Esophagus (tissue), 2 donors: ENCODE data around the gene PDE3A. TPM values are rescaled to one million over a fixed set of nuclear protein-coding genes. Genes with fewer than 3 reads are reported as not detected.

Source experiments
- H3K27ac ChIP-seq, 2 donors: one replicate each; pipeline ENCODE4 v1.5.1; 2013; ENCODE audit warnings: low read depth in 2 of 2, mild to moderate bottlenecking in 2 of 2, inconsistent platforms in 1 of 2, low read length in 1 of 2, moderate library complexity in 1 of 2
- H3K27me3 ChIP-seq, 2 donors: one replicate each; pipeline ENCODE4 v1.6.1; 2013; ENCODE audit warnings: low read length in 2 of 2, control low read depth in 1 of 2, mild to moderate bottlenecking in 1 of 2; ENCODE audit not compliant: insufficient read depth in 2 of 2, control insufficient read depth in 1 of 2
- H3K36me3 ChIP-seq, 2 donors: one replicate each; pipeline ENCODE4 v1.6.1; 2013; ENCODE audit warnings: low read length in 1 of 2; ENCODE audit not compliant: control insufficient read depth in 2 of 2, insufficient read depth in 2 of 2
- H3K4me1 ChIP-seq, 2 donors: one replicate each; pipeline ENCODE4 v1.6.1; 2013; ENCODE audit warnings: low read length in 1 of 2; ENCODE audit not compliant: control insufficient read depth in 2 of 2, insufficient read depth in 2 of 2
- H3K4me3 ChIP-seq, 2 donors: one replicate each; pipeline ENCODE4 v1.5.1; 2013; ENCODE audit warnings: low read length in 2 of 2, mild to moderate bottlenecking in 2 of 2, low read depth in 1 of 2, moderate library complexity in 1 of 2
- H3K9me3 ChIP-seq, 2 donors: one replicate each; pipeline ENCODE4 v1.6.1; 2013; ENCODE audit warnings: mild to moderate bottlenecking in 2 of 2, low read depth in 1 of 2, low read length in 1 of 2, moderate library complexity in 1 of 2; ENCODE audit not compliant: control insufficient read depth in 2 of 2, insufficient read depth in 1 of 2
- WGBS, 2 donors: extraction: QIAGEN DNeasy Blood & Tissue Kit; methylation state at CpG; one replicate each; pipeline ENCODE4 v1.1.7; 2013; 5-methylcytosine and 5-hydroxymethylcytosine counted together
- polyA plus RNA-seq, 2 donors: library from polyadenylated mRNA; stranded (reverse); fragments of 200-250 nt; gene quantifications; one replicate each; pipeline ENCODE4 v1.2.3, GENCODE V29; 2013
- donor health status: healthy with polysubstance abuse.
- donor health status: Bipolar disorder and iron deficiency.

PDE3A gene
- polyA plus RNA-seq, 2 donors, result 0.53 to 1.0 TPM

GRCh38 chr12:20459920-20460319 lies 91.6 kb downstream of the PDE3A start:
- Histone ChIP-seq H3K36me3 (no peaks in the 10 kb centered on the region), H3K4me3 (no peak overlapping the region), H3K9me3 (no peaks in the 10 kb centered on the region), H3K27ac (no peak overlapping the region), H3K4me1 (no peaks in the 10 kb centered on the region), H3K27me3 (no peaks in the 10 kb centered on the region)
- WGBS, 2 donors, result 75 to 82% methylated on average over 1 of the region's 1 CpG

- Histone ChIP-seq H3K4me1 (no peaks in the 10 kb centered on the region), H3K27me3 (no peaks in the 10 kb centered on the region), H3K36me3 (no peaks in the 10 kb centered on the region), H3K27ac (no peak overlapping the region), H3K4me3 (no peak overlapping the region), H3K9me3 (no peaks in the 10 kb centered on the region)
- WGBS, 2 donors, result 68 to 83% methylated on average over 2 of the region's 2 CpGs
Observed at GRCh38 chr12:20460956-20461355, 92.6 kb downstream of the PDE3A start.

- Histone ChIP-seq H3K4me1 (no peaks in the 10 kb centered on the region), H3K36me3 (no peaks in the 10 kb centered on the region), H3K27ac (no peak overlapping the region), H3K27me3 (no peaks in the 10 kb centered on the region), H3K4me3 (no peak overlapping the region), H3K9me3 (no peaks in the 10 kb centered on the region)
- WGBS, 2 donors, result 59 to 75% methylated on average over 2 of the region's 2 CpGs
Observed at GRCh38 chr12:20463913-20464524, 95.7 kb downstream of the PDE3A start.

GRCh38 chr12:20469300-20469699 lies 101.0 kb downstream of the PDE3A start:
- Histone ChIP-seq H3K4me1 (no peaks in the 10 kb centered on the region), H3K9me3 (no peaks in the 10 kb centered on the region)
- 86 to 89% methylated on average over 4 of the region's 4 CpGs for WGBS, 2 donors

GRCh38 chr12:20469756-20470155 lies 101.4 kb downstream of the PDE3A start:
- H3K4me3 ChIP-seq, result no peak overlapping the region
- H3K27me3 ChIP-seq, result no peaks in the 10 kb centered on the region

More at GRCh38 chr12:20469300-20469699, 101.0 kb downstream of the PDE3A start:
- Histone ChIP-seq H3K36me3 (no peaks in the 10 kb centered on the region), H3K4me3 (no peak overlapping the region), H3K27ac (no peak overlapping the region), H3K27me3 (no peaks in the 10 kb centered on the region)

GRCh38 chr12:20472102-20472782 lies 103.9 kb downstream of the PDE3A start:
- H3K4me3 ChIP-seq, result no peak overlapping the region
- H3K4me1 ChIP-seq, result no peaks in the 10 kb centered on the region
- no peaks in the 10 kb centered on the region for H3K27me3 ChIP-seq
- H3K36me3 ChIP-seq, result no peaks in the 10 kb centered on the region
- 60 to 64% methylated on average over 2 of the region's 2 CpGs for WGBS, 2 donors
- H3K27ac ChIP-seq, result no peak overlapping the region
- H3K9me3 ChIP-seq, result no peaks in the 10 kb centered on the region

More at GRCh38 chr12:20469756-20470155, 101.4 kb downstream of the PDE3A start:
- H3K9me3 ChIP-seq, result no peaks in the 10 kb centered on the region
- no peaks in the 10 kb centered on the region for H3K36me3 ChIP-seq
- no peaks in the 10 kb centered on the region for H3K4me1 ChIP-seq
- H3K27ac ChIP-seq, result no peak overlapping the region

GRCh38 chr12:20473133-20473532 lies 104.8 kb downstream of the PDE3A start:
- Histone ChIP-seq H3K4me3 (no peak overlapping the region), H3K4me1 (no peaks in the 10 kb centered on the region), H3K27ac (no peak overlapping the region), H3K36me3 (no peaks in the 10 kb centered on the region), H3K9me3 (no peaks in the 10 kb centered on the region), H3K27me3 (no peaks in the 10 kb centered on the region)
- 89 to 95% methylated on average over 5 of the region's 5 CpGs for WGBS, 2 donors

- Histone ChIP-seq H3K27ac (no peak overlapping the region), H3K9me3 (no peaks in the 10 kb centered on the region), H3K4me1 (no peaks in the 10 kb centered on the region), H3K27me3 (no peaks in the 10 kb centered on the region), H3K4me3 (no peak overlapping the region), H3K36me3 (no peaks in the 10 kb centered on the region)
- 93 to 94% methylated on average over 6 of the region's 6 CpGs for WGBS, 2 donors
Observed at GRCh38 chr12:20474016-20474415, 105.7 kb downstream of the PDE3A start.

- H3K4me3 ChIP-seq, result no peak overlapping the region
- H3K27ac ChIP-seq, result no peak overlapping the region
- no peaks in the 10 kb centered on the region for H3K36me3 ChIP-seq
- no peaks in the 10 kb centered on the region for H3K9me3 ChIP-seq
- no peaks in the 10 kb centered on the region for H3K4me1 ChIP-seq
- 75 to 89% methylated on average over 4 of the region's 4 CpGs for WGBS, 2 donors
- no peaks in the 10 kb centered on the region for H3K27me3 ChIP-seq
Observed at GRCh38 chr12:20474443-20474842, 106.1 kb downstream of the PDE3A start.

- WGBS, 2 donors, result 63 to 71% methylated on average over 5 of the region's 5 CpGs
- no peak overlapping the region for H3K27ac ChIP-seq
- no peaks in the 10 kb centered on the region for H3K27me3 ChIP-seq
- H3K36me3 ChIP-seq, result no peaks in the 10 kb centered on the region
- H3K4me3 ChIP-seq, result no peak overlapping the region
- no peaks in the 10 kb centered on the region for H3K4me1 ChIP-seq
- no peaks in the 10 kb centered on the region for H3K9me3 ChIP-seq
Observed at GRCh38 chr12:20475542-20475941, 107.2 kb downstream of the PDE3A start.
